ENCODE measurements around the gene RUFY2. TPM values are rescaled to one million over a fixed set of nuclear protein-coding genes. Genes with fewer than 3 reads are reported as not detected.

The RUFY2 gene
- total RNA-seq, 1 experiment from 2014 or later: 16.3 TPM

- no peak overlapping the region for H3K4me3 ChIP-seq
- no peaks in the 10 kb centered on the region for H3K27me3 ChIP-seq
- H3K9me3 ChIP-seq (replicated peaks): no peaks in the 10 kb centered on the region
- DNase-seq: peak; percentile 57 to 79
- peak overlapping the region; percentile 44 for H3K27ac ChIP-seq
- H3K36me3 ChIP-seq: peaks cover 9% of the 10 kb centered on the region; the same call in 1 of the 2 replicates
- peaks cover 11% of the 10 kb centered on the region for H3K4me1 ChIP-seq
Observed at GRCh38 chr10:68403701-68404100, 3.4 kb downstream of the RUFY2 start.

GRCh38 chr10:68402276-68402675, 4.8 kb downstream of the RUFY2 start:
- Histone ChIP-seq H3K36me3 (peaks cover 9% of the 10 kb centered on the region; the same call in 1 of the 2 replicates), H3K9me3 (replicated peaks) (no peaks in the 10 kb centered on the region), H3K27me3 (no peaks in the 10 kb centered on the region), H3K4me3 (no peak overlapping the region), H3K4me1 (peaks cover 11% of the 10 kb centered on the region), H3K27ac (no peak overlapping the region)
- no peak for DNase-seq

GRCh38 chr10:68397005-68397404, 10.1 kb downstream of the RUFY2 start:
- H3K9me3 ChIP-seq (replicated peaks): no peaks in the 10 kb centered on the region

GRCh38 chr10:68385740-68386139, 21.3 kb downstream of the RUFY2 start:
- H3K4me1 ChIP-seq: no peaks in the 10 kb centered on the region
- H3K9me3 ChIP-seq (replicated peaks): no peaks in the 10 kb centered on the region
- no peak overlapping the region for H3K27ac ChIP-seq
- no peak for DNase-seq
- H3K4me3 ChIP-seq: no peak overlapping the region
- no peaks in the 10 kb centered on the region for H3K27me3 ChIP-seq
- H3K36me3 ChIP-seq: peaks cover 29% of the 10 kb centered on the region

More at GRCh38 chr10:68397005-68397404, 10.1 kb downstream of the RUFY2 start:
- peaks cover 21% of the 10 kb centered on the region for H3K36me3 ChIP-seq
- H3K4me1 ChIP-seq: no peaks in the 10 kb centered on the region
- H3K4me3 ChIP-seq: no peak overlapping the region
- no peak for DNase-seq
- H3K27me3 ChIP-seq: no peaks in the 10 kb centered on the region
- no peak overlapping the region for H3K27ac ChIP-seq

DNA sequence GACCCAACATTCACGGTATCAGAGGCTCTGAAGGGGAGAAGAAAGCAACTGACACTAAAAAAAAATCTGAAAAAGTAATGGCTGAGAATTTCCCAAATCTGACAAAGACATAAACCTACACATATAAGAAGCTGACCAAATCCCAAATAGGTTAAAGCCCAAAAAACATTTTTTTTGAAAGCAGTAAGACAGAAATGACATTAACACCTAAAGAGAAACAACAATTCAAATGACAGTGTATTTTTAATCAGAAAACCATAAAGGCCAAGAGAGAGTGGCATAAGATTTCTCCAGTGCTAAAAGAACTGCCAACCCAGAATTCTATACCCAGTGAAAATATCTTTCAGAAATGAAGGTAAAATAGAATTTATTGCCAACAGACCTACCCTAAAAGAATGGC, 35.5 kb downstream of the RUFY2 start:
- H3K36me3 ChIP-seq: peaks cover 30% of the 10 kb centered on the region
- peaks cover 5% of the 10 kb centered on the region for H3K9me3 ChIP-seq (replicated peaks)
- no peak overlapping the region for H3K4me3 ChIP-seq
- no peak for DNase-seq
- no peaks in the 10 kb centered on the region for H3K4me1 ChIP-seq
- no peaks in the 10 kb centered on the region for H3K27me3 ChIP-seq
- H3K27ac ChIP-seq: no peak overlapping the region

- H3K36me3 ChIP-seq: peaks cover 17% of the 10 kb centered on the region
- no peak for DNase-seq
Observed at GRCh38 chr10:68367121-68367520, 40.0 kb downstream of the RUFY2 start.

DNA sequence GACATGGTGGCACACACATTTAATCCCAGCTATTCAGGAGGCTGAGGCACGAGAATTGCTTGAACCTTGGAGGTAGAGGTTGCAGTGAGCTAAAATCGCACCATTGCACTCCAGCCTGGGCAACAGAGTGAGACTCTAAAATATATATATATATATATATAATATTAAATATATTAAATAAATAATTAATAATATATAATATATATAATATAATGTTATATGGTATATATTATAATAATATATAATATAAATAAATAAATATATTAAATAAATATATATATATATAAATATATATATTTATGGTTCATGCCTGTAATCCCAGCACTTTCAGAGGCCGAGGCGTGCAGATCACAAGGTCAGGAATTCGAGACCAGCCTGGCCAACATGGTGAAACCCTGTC, 40.5 kb downstream of the RUFY2 start:
- Histone ChIP-seq H3K36me3 (peaks cover 14% of the 10 kb centered on the region), H3K27me3 (no peaks in the 10 kb centered on the region), H3K27ac (no peak overlapping the region), H3K4me3 (no peak overlapping the region), H3K4me1 (no peaks in the 10 kb centered on the region), H3K9me3 (replicated peaks) (peaks cover under 1% of the 10 kb centered on the region)
- DNase-seq: no peak

More at GRCh38 chr10:68367121-68367520, 40.0 kb downstream of the RUFY2 start:
- Histone ChIP-seq H3K4me3 (no peak overlapping the region), H3K27me3 (no peaks in the 10 kb centered on the region), H3K4me1 (no peaks in the 10 kb centered on the region), H3K27ac (no peak overlapping the region), H3K9me3 (replicated peaks) (peaks cover 5% of the 10 kb centered on the region)

DNA sequence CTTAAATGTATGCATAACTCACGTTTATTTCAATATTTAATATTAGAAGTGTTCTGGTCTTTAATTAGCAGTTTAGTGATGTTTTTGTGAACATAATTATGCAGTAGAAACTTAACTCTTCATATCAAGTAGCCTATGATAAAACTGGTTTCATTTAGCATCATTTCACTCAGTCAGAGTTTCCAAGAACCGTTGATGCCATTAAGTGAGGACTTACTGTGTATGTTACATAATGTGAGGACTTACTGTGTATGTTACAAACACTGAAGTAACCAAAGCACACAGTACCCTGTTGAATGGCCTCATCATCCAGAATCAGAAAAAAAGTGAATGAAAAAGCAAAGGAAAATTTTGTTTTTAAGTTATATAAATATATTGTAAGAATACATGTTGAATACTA, 41.5 kb downstream of the RUFY2 start:
- H3K4me3 ChIP-seq: no peak overlapping the region
- peaks cover 17% of the 10 kb centered on the region for H3K36me3 ChIP-seq
- no peak for DNase-seq
- H3K27ac ChIP-seq: no peak overlapping the region
- H3K4me1 ChIP-seq: no peaks in the 10 kb centered on the region
- H3K9me3 ChIP-seq (replicated peaks): no peaks in the 10 kb centered on the region
- no peaks in the 10 kb centered on the region for H3K27me3 ChIP-seq

- Histone ChIP-seq H3K4me1 (no peaks in the 10 kb centered on the region), H3K27me3 (no peaks in the 10 kb centered on the region), H3K36me3 (peaks cover 11% of the 10 kb centered on the region), H3K27ac (no peak overlapping the region), H3K4me3 (no peak overlapping the region), H3K9me3 (replicated peaks) (no peaks in the 10 kb centered on the region)
- DNase-seq: no peak
Observed at GRCh38 chr10:68364101-68364886, 42.8 kb downstream of the RUFY2 start.

GRCh38 chr10:68362590-68362989, 44.5 kb downstream of the RUFY2 start:
- Histone ChIP-seq H3K4me1 (no peaks in the 10 kb centered on the region), H3K27me3 (no peaks in the 10 kb centered on the region), H3K36me3 (peaks cover 11% of the 10 kb centered on the region), H3K27ac (no peak overlapping the region), H3K4me3 (no peak overlapping the region), H3K9me3 (replicated peaks) (no peaks in the 10 kb centered on the region)
- no peak for DNase-seq

GRCh38 chr10:68359189-68359588, 47.9 kb downstream of the RUFY2 start:
- Histone ChIP-seq H3K4me3 (no peak overlapping the region), H3K9me3 (replicated peaks) (no peaks in the 10 kb centered on the region), H3K27me3 (no peaks in the 10 kb centered on the region), H3K36me3 (peaks cover 11% of the 10 kb centered on the region), H3K27ac (no peak overlapping the region), H3K4me1 (no peaks in the 10 kb centered on the region)
- no peak for DNase-seq

DNA sequence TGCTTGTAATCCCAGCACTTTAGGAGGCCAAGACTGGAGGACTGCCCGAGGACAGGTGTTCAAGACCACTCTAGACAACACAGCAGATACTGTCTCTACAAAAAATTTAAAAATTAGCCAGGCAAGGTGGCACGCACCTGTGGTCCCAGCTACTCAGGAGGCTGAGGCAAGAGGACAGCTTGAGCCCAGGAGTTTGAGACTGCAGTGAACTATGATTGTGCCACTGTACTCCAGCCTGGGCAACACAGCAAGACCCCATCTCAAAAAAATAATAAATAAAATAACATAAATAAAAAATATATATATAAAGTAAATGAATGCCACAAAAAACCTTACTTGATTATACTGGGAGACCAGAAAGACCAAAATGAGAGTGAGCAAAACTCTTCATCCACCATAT, 53.5 kb downstream of the RUFY2 start:
- 0 out of 2 replicates have a peak, but pooled peaks cover 2% of the 10 kb centered on the region for H3K36me3 ChIP-seq
- no peak overlapping the region for H3K27ac ChIP-seq
- H3K4me1 ChIP-seq: no peaks in the 10 kb centered on the region
- no peaks in the 10 kb centered on the region for H3K9me3 ChIP-seq (replicated peaks)
- no peak overlapping the region for H3K4me3 ChIP-seq
- DNase-seq: no peak
- no peaks in the 10 kb centered on the region for H3K27me3 ChIP-seq

DNA sequence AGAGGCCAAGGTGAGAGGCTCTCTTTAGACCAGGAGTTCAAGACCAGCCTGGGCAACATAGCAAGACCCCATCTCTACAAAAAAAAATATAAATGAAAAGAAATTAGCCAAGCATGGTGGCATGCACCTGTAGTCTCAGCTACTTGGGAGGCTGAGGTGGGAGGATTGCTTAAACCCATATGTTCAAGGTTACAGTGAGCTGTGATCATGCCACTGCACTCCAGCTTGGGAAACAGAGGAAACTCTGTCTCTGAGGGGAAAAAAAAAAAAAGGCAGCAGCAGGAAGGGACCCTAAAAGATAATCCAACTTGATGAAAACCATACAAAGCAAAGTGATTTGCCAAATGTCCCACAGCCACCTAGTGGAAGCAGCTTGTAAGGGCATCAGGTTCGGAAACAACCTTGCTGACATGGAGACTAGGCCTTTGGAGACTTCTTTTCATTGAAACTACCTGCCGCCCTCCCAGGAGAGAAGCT, 58.8 kb downstream of the RUFY2 start:
- peak; percentile 24 to 58 for DNase-seq
- Histone ChIP-seq H3K27me3 (no peaks in the 10 kb centered on the region), H3K36me3 (peaks cover 27% of the 10 kb centered on the region), H3K4me1 (no peaks in the 10 kb centered on the region), H3K27ac (no peak overlapping the region), H3K4me3 (no peak overlapping the region), H3K9me3 (replicated peaks) (no peaks in the 10 kb centered on the region)

GRCh38 chr10:68346774-68347173, 60.3 kb downstream of the RUFY2 start:
- Histone ChIP-seq H3K4me3 (no peak overlapping the region), H3K27ac (no peak overlapping the region), H3K4me1 (no peaks in the 10 kb centered on the region), H3K36me3 (peaks cover 42% of the 10 kb centered on the region), H3K9me3 (replicated peaks) (no peaks in the 10 kb centered on the region), H3K27me3 (no peaks in the 10 kb centered on the region)
- no peak for DNase-seq

- no peaks in the 10 kb centered on the region for H3K9me3 ChIP-seq (replicated peaks)
- no peak for DNase-seq
- H3K36me3 ChIP-seq: peaks cover 52% of the 10 kb centered on the region
- no peaks in the 10 kb centered on the region for H3K4me1 ChIP-seq
- H3K4me3 ChIP-seq: no peak overlapping the region
- no peak overlapping the region for H3K27ac ChIP-seq
- no peaks in the 10 kb centered on the region for H3K27me3 ChIP-seq
Observed at GRCh38 chr10:68345621-68346020, 61.5 kb downstream of the RUFY2 start.
